HL-60 (cell line): Measurements from ENCODE around the gene APCDD1.

Experiments
- DNase-seq, 2 experiments: peaks; one replicate each; pipeline ENCODE4 v3.0.0-alpha.2; 2010 to 2020; ENCODE audit warnings: low read depth in 1 of 2, low spot score in 1 of 2
- H3K27ac ChIP-seq: fragments of 250-450 bp; sonication (Bioruptor Pico); replicated peaks from 2 replicates; pipeline ENCODE4 v1.5.1; 2020; ENCODE audit warnings: mild to moderate bottlenecking, moderate library complexity
- H3K27me3 ChIP-seq: fragments of 250-450 bp; sonication (Bioruptor Pico); 2 replicates; pipeline ENCODE4 v1.5.1; 2021; ENCODE audit warnings: mild to moderate bottlenecking, moderate library complexity; ENCODE audit not compliant: insufficient read depth, poor library complexity, severe bottlenecking
- H3K4me3 ChIP-seq: replicated peaks from 2 replicates; pipeline ENCODE4 v1.5.1; 2011; ENCODE audit warnings: mild to moderate bottlenecking, control low read depth, low read length; ENCODE audit not compliant: insufficient read depth
- GABPA ChIP-seq: IDR thresholded peaks from 2 replicates; pipeline ENCODE4 v1.6.1; 2012; ENCODE audit warnings: low read depth
- POLR2AphosphoS5 ChIP-seq: IDR thresholded peaks from 2 replicates; pipeline ENCODE4 v1.6.1; 2012; ENCODE audit warnings: low read depth
- SPI1 ChIP-seq: IDR thresholded peaks from 2 replicates; pipeline ENCODE4 v1.6.1; 2012; ENCODE audit warnings: low read depth, mild to moderate bottlenecking, borderline replicate concordance
- TF ChIP-seq, protein P1 (sequence below): IDR thresholded peaks from 2 replicates; pipeline ENCODE4 v1.6.1; 2012; ENCODE audit warnings: low read depth; ENCODE audit not compliant: insufficient replicate concordance
- TF ChIP-seq, protein P2 (sequence below): IDR thresholded peaks from one replicate; pipeline ENCODE4 v1.5.1; 2011; ENCODE audit warnings: low read length, control low read depth, inconsistent platforms; ENCODE audit not compliant: insufficient read depth

The APCDD1 gene

DNA sequence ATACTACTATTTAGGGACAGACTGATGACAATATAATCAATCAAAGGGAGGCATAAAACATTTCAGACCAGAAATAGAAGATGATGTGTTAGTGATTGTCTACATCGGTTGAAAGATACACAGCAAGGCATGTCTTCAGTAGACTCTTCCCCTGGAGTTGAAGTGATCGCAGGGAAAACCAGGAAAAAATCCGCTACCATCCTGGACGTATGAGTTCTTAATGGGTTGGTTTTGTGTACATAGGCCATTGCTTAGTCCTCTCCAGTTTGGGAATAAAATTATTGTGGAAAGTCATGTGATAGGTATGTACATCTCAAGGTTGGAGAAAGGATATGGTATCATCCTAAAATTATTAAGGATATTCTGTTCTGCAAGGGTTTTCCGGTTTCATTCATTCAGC, 4.3 kb downstream of the APCDD1 start:
- TF ChIP-seq, protein P1, sequence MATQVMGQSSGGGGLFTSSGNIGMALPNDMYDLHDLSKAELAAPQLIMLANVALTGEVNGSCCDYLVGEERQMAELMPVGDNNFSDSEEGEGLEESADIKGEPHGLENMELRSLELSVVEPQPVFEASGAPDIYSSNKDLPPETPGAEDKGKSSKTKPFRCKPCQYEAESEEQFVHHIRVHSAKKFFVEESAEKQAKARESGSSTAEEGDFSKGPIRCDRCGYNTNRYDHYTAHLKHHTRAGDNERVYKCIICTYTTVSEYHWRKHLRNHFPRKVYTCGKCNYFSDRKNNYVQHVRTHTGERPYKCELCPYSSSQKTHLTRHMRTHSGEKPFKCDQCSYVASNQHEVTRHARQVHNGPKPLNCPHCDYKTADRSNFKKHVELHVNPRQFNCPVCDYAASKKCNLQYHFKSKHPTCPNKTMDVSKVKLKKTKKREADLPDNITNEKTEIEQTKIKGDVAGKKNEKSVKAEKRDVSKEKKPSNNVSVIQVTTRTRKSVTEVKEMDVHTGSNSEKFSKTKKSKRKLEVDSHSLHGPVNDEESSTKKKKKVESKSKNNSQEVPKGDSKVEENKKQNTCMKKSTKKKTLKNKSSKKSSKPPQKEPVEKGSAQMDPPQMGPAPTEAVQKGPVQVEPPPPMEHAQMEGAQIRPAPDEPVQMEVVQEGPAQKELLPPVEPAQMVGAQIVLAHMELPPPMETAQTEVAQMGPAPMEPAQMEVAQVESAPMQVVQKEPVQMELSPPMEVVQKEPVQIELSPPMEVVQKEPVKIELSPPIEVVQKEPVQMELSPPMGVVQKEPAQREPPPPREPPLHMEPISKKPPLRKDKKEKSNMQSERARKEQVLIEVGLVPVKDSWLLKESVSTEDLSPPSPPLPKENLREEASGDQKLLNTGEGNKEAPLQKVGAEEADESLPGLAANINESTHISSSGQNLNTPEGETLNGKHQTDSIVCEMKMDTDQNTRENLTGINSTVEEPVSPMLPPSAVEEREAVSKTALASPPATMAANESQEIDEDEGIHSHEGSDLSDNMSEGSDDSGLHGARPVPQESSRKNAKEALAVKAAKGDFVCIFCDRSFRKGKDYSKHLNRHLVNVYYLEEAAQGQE, result no peak
- TF ChIP-seq, protein P2, sequence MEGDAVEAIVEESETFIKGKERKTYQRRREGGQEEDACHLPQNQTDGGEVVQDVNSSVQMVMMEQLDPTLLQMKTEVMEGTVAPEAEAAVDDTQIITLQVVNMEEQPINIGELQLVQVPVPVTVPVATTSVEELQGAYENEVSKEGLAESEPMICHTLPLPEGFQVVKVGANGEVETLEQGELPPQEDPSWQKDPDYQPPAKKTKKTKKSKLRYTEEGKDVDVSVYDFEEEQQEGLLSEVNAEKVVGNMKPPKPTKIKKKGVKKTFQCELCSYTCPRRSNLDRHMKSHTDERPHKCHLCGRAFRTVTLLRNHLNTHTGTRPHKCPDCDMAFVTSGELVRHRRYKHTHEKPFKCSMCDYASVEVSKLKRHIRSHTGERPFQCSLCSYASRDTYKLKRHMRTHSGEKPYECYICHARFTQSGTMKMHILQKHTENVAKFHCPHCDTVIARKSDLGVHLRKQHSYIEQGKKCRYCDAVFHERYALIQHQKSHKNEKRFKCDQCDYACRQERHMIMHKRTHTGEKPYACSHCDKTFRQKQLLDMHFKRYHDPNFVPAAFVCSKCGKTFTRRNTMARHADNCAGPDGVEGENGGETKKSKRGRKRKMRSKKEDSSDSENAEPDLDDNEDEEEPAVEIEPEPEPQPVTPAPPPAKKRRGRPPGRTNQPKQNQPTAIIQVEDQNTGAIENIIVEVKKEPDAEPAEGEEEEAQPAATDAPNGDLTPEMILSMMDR, result no peak
- no peak for TF ChIP-seq SPI1
- Histone ChIP-seq H3K27ac (no peak overlapping the region), H3K4me3 (no peak overlapping the region), H3K27me3 (peaks cover 39% of the 10 kb centered on the region)
- DNase-seq, result no peak

DNA sequence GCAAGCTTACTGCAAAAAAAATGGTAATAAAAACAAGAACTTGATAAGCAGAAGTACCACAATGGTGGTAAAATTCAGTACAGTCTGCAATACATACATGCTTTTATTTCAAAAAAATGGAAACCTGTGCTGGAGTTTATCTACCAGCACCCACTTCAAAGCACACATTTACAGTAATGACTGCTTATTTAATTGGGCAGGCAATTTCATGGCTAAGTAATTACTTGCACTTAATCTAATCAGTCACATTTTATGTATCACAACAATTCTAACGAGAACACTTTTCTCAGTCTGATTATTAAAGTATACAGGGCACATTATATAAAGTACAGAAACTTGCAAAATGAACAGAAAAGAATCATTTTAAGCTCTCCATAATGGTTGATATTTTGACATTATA, 5.2 kb downstream of the APCDD1 start:
- H3K27me3 ChIP-seq, result peaks cover 34% of the 10 kb centered on the region
- no peak for DNase-seq
- H3K27ac ChIP-seq, result no peak overlapping the region
- H3K4me3 ChIP-seq, result no peak overlapping the region
- TF ChIP-seq POLR2AphosphoS5 (no peak), SPI1 (no peak), GABPA (no peak)
- TF ChIP-seq, protein P2, result no peak
- TF ChIP-seq, protein P1, result no peak

DNA sequence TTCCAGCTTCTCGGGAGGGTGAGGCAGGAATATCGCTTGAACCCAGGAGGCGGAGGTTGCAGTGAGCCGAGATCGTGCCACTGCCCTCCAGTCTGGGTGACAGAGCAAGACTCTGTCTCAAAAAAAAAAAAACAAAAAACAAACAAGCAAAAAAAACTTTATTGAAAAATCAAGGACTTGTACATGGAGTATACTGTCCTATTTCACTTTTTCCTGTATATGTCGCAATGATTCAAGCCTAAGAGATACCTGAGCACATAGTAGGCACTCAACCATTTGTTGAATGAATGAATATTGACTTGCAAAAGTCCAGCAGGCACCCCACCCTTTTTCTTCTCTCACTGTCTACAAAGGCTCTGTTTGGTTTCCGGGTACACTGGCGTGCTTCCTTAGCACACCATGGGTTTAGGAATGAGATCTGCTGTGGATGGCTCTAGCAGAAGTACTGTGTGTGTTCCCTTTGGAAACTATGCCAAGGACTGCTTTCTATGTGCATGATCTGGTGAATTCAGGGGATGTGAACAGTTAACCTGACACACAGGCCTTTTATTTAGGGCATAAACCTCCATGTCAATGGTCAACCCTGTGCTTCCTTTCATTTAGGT, 6.1 kb downstream of the APCDD1 start:
- Histone ChIP-seq H3K4me3 (no peak overlapping the region), H3K27me3 (peaks cover 26% of the 10 kb centered on the region), H3K27ac (no peak overlapping the region)
- TF ChIP-seq, protein P2, result no peak
- TF ChIP-seq GABPA (no peak), POLR2AphosphoS5 (no peak), SPI1 (no peak)
- TF ChIP-seq, protein P1, result no peak
- no peak for DNase-seq
